GM12891 (cell line): ENCODE measurements around the gene BTRC.

Experiments used
- POLR2A ChIP-seq: IDR thresholded peaks from 2 replicates; pipeline ENCODE4 v1.6.1; 2011; ENCODE audit warnings: low read depth, low read length, control low read depth
- POLR2AphosphoS5 ChIP-seq: IDR thresholded peaks from 2 replicates; pipeline ENCODE4 v1.6.1; 2011; ENCODE audit warnings: low read depth, low read length, control low read depth

GRCh38 chr10:101304316-101304715 is 49.6 kb upstream of the BTRC start:
- no peak for TF ChIP-seq POLR2A
- TF ChIP-seq POLR2AphosphoS5: no peak
